DND-41 (cell line): ENCODE data around the gene MAGEB4.

ENCODE experiments used
- EZH2 ChIP-seq: IDR thresholded peaks from 3 replicates; pipeline ENCODE4 v1.6.1; 2012; ENCODE audit warnings: borderline replicate concordance, low read depth, mild to moderate bottlenecking, moderate library complexity, low read length, inconsistent platforms; ENCODE audit not compliant: severe bottlenecking
- TF ChIP-seq, protein P1 (sequence below): IDR thresholded peaks from 2 replicates; pipeline ENCODE4 v1.5.1; 2012; ENCODE audit warnings: borderline replicate concordance, low read length, moderate library complexity, mild to moderate bottlenecking; ENCODE audit not compliant: poor library complexity, severe bottlenecking; ENCODE audit errors: extremely low read depth

DNA sequence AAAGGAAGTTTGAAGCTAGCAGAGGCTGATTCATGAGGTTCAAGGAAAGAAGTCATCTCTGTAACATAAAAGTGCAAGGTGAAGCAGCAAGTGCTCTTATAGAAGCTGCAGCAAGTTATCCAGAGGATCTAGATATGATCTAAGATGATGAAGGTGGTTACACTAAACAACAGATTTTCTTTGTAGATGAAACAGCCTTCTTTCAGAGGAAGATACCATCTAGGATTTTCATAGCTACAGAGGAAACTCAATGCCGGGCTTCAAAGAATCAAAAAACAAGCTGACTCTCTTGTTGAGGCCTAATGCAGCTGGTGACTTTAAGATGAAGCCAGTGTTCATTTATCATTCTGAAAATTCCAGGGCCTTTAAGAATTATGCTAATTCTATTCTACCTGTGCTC, 38.6 kb downstream of the MAGEB4 start:
- TF ChIP-seq, protein P1, sequence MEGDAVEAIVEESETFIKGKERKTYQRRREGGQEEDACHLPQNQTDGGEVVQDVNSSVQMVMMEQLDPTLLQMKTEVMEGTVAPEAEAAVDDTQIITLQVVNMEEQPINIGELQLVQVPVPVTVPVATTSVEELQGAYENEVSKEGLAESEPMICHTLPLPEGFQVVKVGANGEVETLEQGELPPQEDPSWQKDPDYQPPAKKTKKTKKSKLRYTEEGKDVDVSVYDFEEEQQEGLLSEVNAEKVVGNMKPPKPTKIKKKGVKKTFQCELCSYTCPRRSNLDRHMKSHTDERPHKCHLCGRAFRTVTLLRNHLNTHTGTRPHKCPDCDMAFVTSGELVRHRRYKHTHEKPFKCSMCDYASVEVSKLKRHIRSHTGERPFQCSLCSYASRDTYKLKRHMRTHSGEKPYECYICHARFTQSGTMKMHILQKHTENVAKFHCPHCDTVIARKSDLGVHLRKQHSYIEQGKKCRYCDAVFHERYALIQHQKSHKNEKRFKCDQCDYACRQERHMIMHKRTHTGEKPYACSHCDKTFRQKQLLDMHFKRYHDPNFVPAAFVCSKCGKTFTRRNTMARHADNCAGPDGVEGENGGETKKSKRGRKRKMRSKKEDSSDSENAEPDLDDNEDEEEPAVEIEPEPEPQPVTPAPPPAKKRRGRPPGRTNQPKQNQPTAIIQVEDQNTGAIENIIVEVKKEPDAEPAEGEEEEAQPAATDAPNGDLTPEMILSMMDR: no peak
- TF ChIP-seq EZH2: no peak
